Thoracic aorta (tissue), 2 donors: Measurements from ENCODE around the gene SIK2. TPM values are rescaled to one million over a fixed set of nuclear protein-coding genes. Genes with fewer than 3 reads are reported as not detected.

Source experiments
- ATAC-seq: fragments of 150-250 bp; one replicate; pipeline ENCODE4 v1.8.0; 2017; ENCODE audit warnings: low read depth; ENCODE audit not compliant: insufficient number of reproducible peaks, low FRiP score
- DNase-seq: peaks from one replicate; pipeline ENCODE4 v3.0.0-alpha.2; 2020; ENCODE audit warnings: low spot score
- H3K27ac ChIP-seq, 2 donors: fragments of 200-600 bp; sonication (generic); 1 replicate in 1 of 2; 2 replicates in 1 of 2; pipeline ENCODE4 v1.5.1; 2016; ENCODE audit warnings: mild to moderate bottlenecking in 2 of 2, moderate library complexity in 2 of 2
- H3K27me3 ChIP-seq: fragments of 200-600 bp; sonication (generic); replicated peaks from 2 replicates; pipeline ENCODE4 v1.6.0; 2016; ENCODE audit warnings: mild to moderate bottlenecking; ENCODE audit not compliant: insufficient read depth
- H3K36me3 ChIP-seq: fragments of 200-600 bp; sonication (generic); one replicate; pipeline ENCODE4 v1.5.1; 2016
- H3K4me1 ChIP-seq, 2 donors: fragments of 200-600 bp; sonication (generic); 1 replicate in 1 of 2; 2 replicates in 1 of 2; pipeline versions ENCODE4 v1.5.1 to v1.6.0; 2016; ENCODE audit warnings: low read depth in 2 of 2, mild to moderate bottlenecking in 1 of 2; ENCODE audit not compliant: control insufficient read depth in 1 of 2
- H3K4me3 ChIP-seq: fragments of 200-600 bp; sonication (generic); 2 replicates; pipeline ENCODE4 v1.5.1; 2016; ENCODE audit warnings: mild to moderate bottlenecking
- H3K9me3 ChIP-seq: fragments of 200-600 bp; sonication (generic); 2 replicates; pipeline ENCODE4 v1.5.1; 2016
- CTCF ChIP-seq: fragments of 200-600 bp; sonication (generic); IDR thresholded peaks from one replicate; pipeline ENCODE4 v1.5.1; 2019; ENCODE audit warnings: antibody characterized with exemption
- total RNA-seq, 2 donors: library from RNA; depleted of rRNA; stranded (reverse); fragments of >200 nt; gene quantifications; one replicate each; pipeline versions ENCODE4 v1.1.0 to v1.2.3, GENCODE V29; 2016

Gene SIK2
- total RNA-seq, 2 donors from 2014 or later: 9.9 to 15.0 TPM

DNA sequence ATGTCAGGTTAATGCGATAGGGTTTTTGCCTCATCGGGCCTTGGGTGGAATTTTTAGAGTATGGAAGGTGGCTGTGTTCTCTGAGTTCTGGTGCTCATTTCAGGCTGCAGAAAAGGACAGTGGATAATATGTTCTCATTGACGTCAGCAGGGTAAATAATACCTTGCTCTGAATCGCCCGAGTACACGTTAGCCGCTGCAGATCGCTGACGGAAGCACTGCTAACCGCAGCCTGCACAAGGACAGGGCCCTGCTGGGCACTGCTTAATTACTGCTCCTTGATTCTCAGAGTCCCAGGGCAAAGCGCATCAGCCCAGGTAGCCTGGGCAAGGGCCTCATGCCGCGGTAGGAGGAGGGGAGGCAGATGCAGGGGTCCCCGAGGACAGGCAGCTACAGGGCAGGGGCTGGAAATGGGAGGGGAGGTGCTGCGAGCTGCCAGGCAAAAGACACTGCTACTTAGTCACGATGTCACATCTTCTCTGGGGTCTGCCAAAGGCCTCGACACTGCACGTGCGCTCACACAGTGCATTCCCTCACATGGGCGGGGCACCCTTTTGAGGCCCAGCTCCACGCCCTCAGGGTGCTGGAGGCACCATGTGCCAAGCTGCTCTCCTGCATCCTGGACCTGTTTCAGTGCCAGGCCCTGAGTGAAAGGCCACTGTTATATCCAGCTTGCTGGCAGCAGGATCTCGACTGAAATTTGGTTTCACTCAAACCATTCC lies 128.8 kb downstream of the SIK2 start:
- ATAC-seq (no peak), DNase-seq (no peak)
- no peaks in the 10 kb centered on the region for H3K27me3 ChIP-seq
- H3K36me3 ChIP-seq: no peaks in the 10 kb centered on the region
- TF ChIP-seq CTCF: no peak
- peaks cover 47 to 67% of the 10 kb centered on the region in 2 donors for H3K4me1 ChIP-seq
- no peaks in the 10 kb centered on the region for H3K9me3 ChIP-seq
- H3K27ac ChIP-seq: peak overlapping the region; percentile 85 to 95
- H3K4me3 ChIP-seq: no peak overlapping the region

DNA sequence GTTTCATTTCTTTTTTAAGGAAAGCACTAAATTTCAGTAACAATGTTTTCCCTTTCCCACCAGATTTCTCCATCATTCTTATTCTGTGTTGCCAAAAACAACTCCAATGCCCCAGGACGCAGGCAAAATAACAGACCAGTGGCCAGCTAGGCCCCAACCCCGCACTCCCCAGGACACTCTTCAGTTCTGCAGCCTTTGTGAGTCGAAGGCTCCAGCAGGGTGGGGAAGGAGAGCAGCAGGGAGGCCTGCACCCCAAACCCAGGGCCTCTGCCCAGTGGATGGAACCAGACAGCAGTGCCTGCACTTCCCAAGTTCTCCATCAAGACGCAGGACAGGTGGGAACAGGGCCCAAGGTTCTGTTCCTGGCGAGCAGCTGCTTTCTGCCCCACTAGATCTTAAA lies 129.6 kb downstream of the SIK2 start:
- peaks cover 54 to 75% of the 10 kb centered on the region in 2 donors for H3K4me1 ChIP-seq
- peak overlapping the region; percentile 85 to 95 for H3K27ac ChIP-seq
- H3K27me3 ChIP-seq: no peaks in the 10 kb centered on the region
- H3K4me3 ChIP-seq: no peak overlapping the region
- no peak for DNase-seq
- TF ChIP-seq CTCF: no peak
- H3K9me3 ChIP-seq: no peaks in the 10 kb centered on the region
- no peak for ATAC-seq
- H3K36me3 ChIP-seq: no peaks in the 10 kb centered on the region

DNA sequence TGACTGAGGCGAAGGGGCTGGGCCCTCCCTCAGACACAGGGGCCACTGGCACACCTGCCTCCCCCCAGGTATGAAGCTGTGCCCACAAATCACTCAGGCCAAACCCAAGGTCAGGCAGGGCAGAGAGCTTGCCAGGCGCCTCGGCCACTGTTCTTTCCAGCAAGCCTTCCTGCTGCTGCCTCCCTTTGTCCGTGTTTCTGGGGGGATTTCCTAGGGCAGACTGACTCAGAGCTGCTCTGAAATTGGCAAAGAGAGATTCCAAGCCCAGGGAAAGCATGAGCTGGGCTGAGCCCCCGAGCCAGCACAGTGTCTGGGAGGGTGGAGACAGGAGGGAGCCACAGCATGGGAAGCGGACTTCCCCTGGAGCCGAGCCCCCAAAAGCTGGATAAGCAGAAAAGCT lies 130.8 kb downstream of the SIK2 start:
- no peak for DNase-seq
- no peaks in the 10 kb centered on the region for H3K9me3 ChIP-seq
- H3K4me3 ChIP-seq: no peak overlapping the region
- no peaks in the 10 kb centered on the region for H3K36me3 ChIP-seq
- peak; percentile 28 for ATAC-seq
- peaks cover 63 to 87% of the 10 kb centered on the region in 2 donors for H3K4me1 ChIP-seq
- peak overlapping the region; percentile 85 to 95 for H3K27ac ChIP-seq
- H3K27me3 ChIP-seq: no peaks in the 10 kb centered on the region
- TF ChIP-seq CTCF: no peak

DNA sequence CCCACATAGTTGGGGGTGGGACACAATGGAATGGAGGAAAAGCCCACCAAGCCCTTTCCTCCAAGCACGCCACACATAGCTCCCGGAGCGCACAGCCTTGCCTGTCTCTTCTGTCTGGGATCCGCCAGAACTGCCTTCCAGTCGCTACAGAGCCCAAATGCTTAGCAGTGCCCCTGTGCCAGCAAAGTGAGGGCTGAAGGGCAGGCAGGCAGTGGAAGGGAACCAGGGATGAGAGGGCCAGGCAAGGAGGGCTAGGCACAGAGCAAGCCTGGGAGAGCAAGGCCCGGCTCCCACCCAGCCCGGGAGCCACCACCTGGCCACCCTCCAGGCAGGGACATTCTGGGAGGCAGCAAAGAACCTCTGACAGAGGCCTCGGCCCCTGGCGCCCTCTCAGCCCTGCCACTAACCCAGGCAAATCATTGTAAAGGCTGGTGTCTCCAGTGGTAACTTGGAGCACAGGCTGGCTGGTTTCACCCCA lies 131.4 kb downstream of the SIK2 start:
- ATAC-seq: no peak
- H3K27ac ChIP-seq: peak overlapping the region; percentile 85 to 95
- no peak overlapping the region for H3K4me3 ChIP-seq
- H3K4me1 ChIP-seq: peaks cover 69 to 94% of the 10 kb centered on the region in 2 donors
- no peaks in the 10 kb centered on the region for H3K36me3 ChIP-seq
- no peaks in the 10 kb centered on the region for H3K27me3 ChIP-seq
- no peaks in the 10 kb centered on the region for H3K9me3 ChIP-seq
- TF ChIP-seq CTCF: no peak
- no peak for DNase-seq

GRCh38 chr11:111734101-111734953 lies 132.1 kb downstream of the SIK2 start:
- ATAC-seq: no peak
- DNase-seq: no peak
- Histone ChIP-seq H3K36me3 (no peaks in the 10 kb centered on the region), H3K4me3 (peak overlapping the region; percentile 15), H3K27me3 (no peaks in the 10 kb centered on the region), H3K9me3 (no peaks in the 10 kb centered on the region), H3K4me1 (peaks cover 69 to 99% of the 10 kb centered on the region in 2 donors), H3K27ac (peak overlapping the region; percentile 85 to 95)
- no peak for TF ChIP-seq CTCF
